A549 (cell line): ENCODE data around the gene SOSTDC1.

Experiments used
- CEBPB ChIP-seq, 2 experiments: fragments of >200 bp in 1 of 2; sonication (Bioruptor Twin) in 1 of 2; formaldehyde crosslinking in 1 of 2; IDR thresholded peaks; 2 replicates each; pipeline ENCODE4 v1.6.1; 2012 to 2016
- CTCF ChIP-seq: fragments of >200 bp; sonication (Bioruptor Twin); formaldehyde crosslinking; IDR thresholded peaks from 3 replicates; pipeline ENCODE4 v1.5.1; 2016
- MAFK ChIP-seq: fragments of 450-650 bp; IDR thresholded peaks from 2 replicates; pipeline ENCODE4 v1.6.1; 2014; ENCODE audit not compliant: partially characterized antibody
- TP53 ChIP-seq: fragments of 250-450 bp; sonication (Bioruptor Pico); IDR thresholded peaks from 2 replicates; pipeline ENCODE4 v1.5.0; 2021; ENCODE audit warnings: mild to moderate bottlenecking, moderate library complexity

GRCh38 chr7:16416289-16417282, 49.0 kb downstream of the SOSTDC1 start:
- no peak for TF ChIP-seq CEBPB (IDR thresholded peaks at IDR 0.05)
- no peak for TF ChIP-seq TP53 (CRISPR knock-in tag)
- no peak for TF ChIP-seq MAFK
- TF ChIP-seq CTCF = no peak
